DND-41 (cell line): ENCODE data around the gene TMED10.

Experiments
- EZH2 ChIP-seq: IDR thresholded peaks from 3 replicates; pipeline ENCODE4 v1.6.1; 2012; ENCODE audit warnings: borderline replicate concordance, low read depth, mild to moderate bottlenecking, moderate library complexity, low read length, inconsistent platforms; ENCODE audit not compliant: severe bottlenecking
- TF ChIP-seq, protein P1 (sequence below): IDR thresholded peaks from 2 replicates; pipeline ENCODE4 v1.5.1; 2012; ENCODE audit warnings: borderline replicate concordance, low read length, moderate library complexity, mild to moderate bottlenecking; ENCODE audit not compliant: poor library complexity, severe bottlenecking; ENCODE audit errors: extremely low read depth

DNA sequence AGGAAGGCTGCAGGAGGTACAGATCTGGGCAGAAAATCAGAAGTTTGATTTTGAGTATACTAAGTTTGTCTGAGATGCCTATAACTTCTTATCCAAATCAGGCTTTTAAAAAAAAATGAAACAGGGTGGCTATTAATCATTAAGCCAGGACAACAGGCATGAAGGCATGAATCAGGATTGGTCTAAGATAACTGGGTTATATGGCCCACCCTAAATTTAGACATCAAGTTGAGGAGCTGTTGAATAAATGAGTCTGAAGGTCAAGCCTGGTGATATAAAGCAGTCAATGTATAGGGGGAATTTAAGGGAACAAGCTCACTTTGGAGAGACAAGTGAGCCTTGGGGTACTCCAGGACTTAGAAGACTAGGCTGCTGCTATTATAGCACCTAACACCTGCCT, 78.2 kb downstream of the TMED10 start:
- TF ChIP-seq, protein P1, sequence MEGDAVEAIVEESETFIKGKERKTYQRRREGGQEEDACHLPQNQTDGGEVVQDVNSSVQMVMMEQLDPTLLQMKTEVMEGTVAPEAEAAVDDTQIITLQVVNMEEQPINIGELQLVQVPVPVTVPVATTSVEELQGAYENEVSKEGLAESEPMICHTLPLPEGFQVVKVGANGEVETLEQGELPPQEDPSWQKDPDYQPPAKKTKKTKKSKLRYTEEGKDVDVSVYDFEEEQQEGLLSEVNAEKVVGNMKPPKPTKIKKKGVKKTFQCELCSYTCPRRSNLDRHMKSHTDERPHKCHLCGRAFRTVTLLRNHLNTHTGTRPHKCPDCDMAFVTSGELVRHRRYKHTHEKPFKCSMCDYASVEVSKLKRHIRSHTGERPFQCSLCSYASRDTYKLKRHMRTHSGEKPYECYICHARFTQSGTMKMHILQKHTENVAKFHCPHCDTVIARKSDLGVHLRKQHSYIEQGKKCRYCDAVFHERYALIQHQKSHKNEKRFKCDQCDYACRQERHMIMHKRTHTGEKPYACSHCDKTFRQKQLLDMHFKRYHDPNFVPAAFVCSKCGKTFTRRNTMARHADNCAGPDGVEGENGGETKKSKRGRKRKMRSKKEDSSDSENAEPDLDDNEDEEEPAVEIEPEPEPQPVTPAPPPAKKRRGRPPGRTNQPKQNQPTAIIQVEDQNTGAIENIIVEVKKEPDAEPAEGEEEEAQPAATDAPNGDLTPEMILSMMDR, result no peak
- no peak for TF ChIP-seq EZH2
